Activated CD4-positive, alpha-beta memory T cell treated with anti-CD3 and anti-CD28 coated beads, Interleukin-2, amount 10 ng/mL, durations not matched to agents 7 days and 5 days (primary cell): Measurements from ENCODE around the gene SSTR5. TPM values are rescaled to one million over a fixed set of nuclear protein-coding genes. Genes with fewer than 3 reads are reported as not detected.
"Not testable (repeated sequence)": the region's sequence is repeated elsewhere in the genome, so short reads cannot be mapped to it uniquely, and the experiment has no call there.

Source experiments
- CTCF ChIA-PET: fragments of 350-600 bp; sonication (Branson Sonifier 250); formaldehyde crosslinking; loops from one replicate; lab custom pipeline; 2021; ENCODE audit warnings: antibody characterized with exemption, inconsistent platforms; lab: Charles Lee
- POLR2A ChIA-PET: fragments of 350-600 bp; sonication (Branson Sonifier 250); formaldehyde crosslinking; loops from one replicate; lab custom pipeline; 2021; ENCODE audit warnings: antibody characterized with exemption; lab: Charles Lee
- DNase-seq: peaks from one replicate; pipeline ENCODE4 v3.0.0-alpha.2; 2020
- H3K27ac Mint-ChIP-seq: one replicate; pipeline ENCODE4 v1.8.0; 2021; ENCODE audit warnings: mild to moderate bottlenecking, mixed read lengths
- H3K27me3 Mint-ChIP-seq: one replicate; pipeline ENCODE4 v1.8.0; 2021; ENCODE audit warnings: mixed read lengths
- H3K36me3 Mint-ChIP-seq: one replicate; pipeline ENCODE4 v1.8.0; 2021; ENCODE audit warnings: low read depth, mixed read lengths
- H3K4me1 Mint-ChIP-seq: one replicate; pipeline ENCODE4 v1.8.0; 2021; ENCODE audit warnings: mixed read lengths
- H3K4me3 Mint-ChIP-seq: one replicate; pipeline ENCODE4 v1.8.0; 2021; ENCODE audit warnings: mild to moderate bottlenecking, mixed read lengths
- H3K9me3 Mint-ChIP-seq: one replicate; pipeline ENCODE4 v1.8.0; 2021; ENCODE audit warnings: mixed read lengths
- total RNA-seq, 2 experiments: library from RNA; stranded (reverse); gene quantifications; one replicate each; pipeline ENCODE4 v1.2.3, GENCODE V29; 2021

The SSTR5 gene
- total RNA-seq, 2 experiments from 2014 or later: not detected

- H3K27ac Mint-ChIP-seq, POLR2A ChIA-PET, H3K4me1 Mint-ChIP-seq, H3K36me3 Mint-ChIP-seq, H3K4me3 Mint-ChIP-seq, H3K27me3 Mint-ChIP-seq, DNase-seq, CTCF ChIA-PET: not testable (repeated sequence)
- H3K9me3 Mint-ChIP-seq: peaks cover 10% of the 10 kb centered on the region
Measured at GRCh38 chr16:1086443-1086842, 13.9 kb downstream of the SSTR5 start.

DNA sequence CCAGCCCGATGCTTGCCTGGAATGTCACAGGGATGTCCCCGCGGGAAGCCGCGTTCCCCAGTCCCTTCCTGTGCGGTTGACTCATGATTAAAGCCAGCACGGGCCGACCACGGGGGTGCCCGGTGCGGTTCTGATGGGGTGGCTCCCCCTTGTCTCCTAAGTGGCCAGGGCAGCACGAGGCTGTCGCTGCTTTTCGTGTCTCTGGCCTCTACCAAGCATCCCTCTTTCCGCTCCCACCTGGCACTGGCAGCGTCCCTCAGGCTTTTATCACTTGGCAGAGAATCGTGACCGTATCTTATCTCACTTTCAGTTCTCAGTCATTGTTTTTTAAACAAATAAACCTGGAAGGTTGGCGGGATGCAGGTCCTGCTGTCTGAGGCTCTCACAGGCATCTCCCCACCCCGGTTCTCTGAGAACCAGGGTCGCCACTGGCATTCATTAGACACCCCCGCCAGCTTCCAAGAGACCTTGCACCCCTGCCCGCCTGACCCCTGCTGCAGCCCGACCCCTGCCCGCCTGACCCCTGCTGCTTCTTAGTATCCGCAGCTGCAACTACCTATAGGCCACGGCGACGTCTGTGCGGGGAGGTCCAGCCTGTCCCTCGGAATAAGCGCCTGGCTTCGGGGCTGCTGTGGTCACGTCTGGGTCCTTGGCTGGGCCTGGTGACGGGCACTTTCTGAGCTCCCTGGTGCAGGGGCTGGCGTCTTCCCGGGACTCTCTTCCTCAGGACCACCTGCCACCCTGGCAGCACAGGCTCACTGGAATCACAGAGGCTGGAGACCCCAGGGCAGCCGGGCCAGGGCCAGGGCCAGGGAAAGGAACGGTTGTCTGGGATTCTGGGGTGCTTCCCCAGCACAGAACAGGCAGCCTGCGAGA, 16.0 kb downstream of the SSTR5 start:
- H3K27ac Mint-ChIP-seq: no peak overlapping the region

DNA sequence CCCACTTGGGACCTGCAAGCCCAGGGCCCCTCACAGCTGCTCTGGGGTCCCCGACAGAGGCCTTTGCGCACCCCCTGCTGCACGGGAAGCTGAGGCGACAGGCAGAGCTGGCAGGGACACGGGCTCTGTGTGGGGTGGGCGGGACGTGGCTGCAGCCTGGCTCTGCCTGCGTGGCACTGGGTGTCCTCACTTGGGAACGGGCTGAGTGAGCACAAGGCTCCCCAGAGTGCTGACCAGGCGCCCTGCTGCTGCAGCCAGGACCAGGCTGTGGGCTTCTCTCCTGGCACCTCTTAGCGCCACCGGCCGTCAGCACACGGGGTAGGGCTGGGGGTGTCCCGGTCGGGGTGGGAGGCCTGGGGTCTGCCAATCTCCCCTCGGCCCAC, 16.9 kb downstream of the SSTR5 start:
- ChIA-PET POLR2A (no interaction called here), CTCF (no interaction called here)
- no peak overlapping the region for H3K4me3 Mint-ChIP-seq
- peaks cover 18% of the 10 kb centered on the region for H3K9me3 Mint-ChIP-seq
- H3K36me3 Mint-ChIP-seq: peaks cover 7% of the 10 kb centered on the region
- H3K27ac Mint-ChIP-seq: no peak overlapping the region
- H3K27me3 Mint-ChIP-seq: no peaks in the 10 kb centered on the region
- no peak for DNase-seq
- H3K4me1 Mint-ChIP-seq: no peaks in the 10 kb centered on the region

More for the DNA sequence above, 16.0 kb downstream of the SSTR5 start:
- DNase-seq: no peak
- H3K4me3 Mint-ChIP-seq: no peak overlapping the region
- H3K36me3 Mint-ChIP-seq: peaks cover 7% of the 10 kb centered on the region
- ChIA-PET CTCF (no interaction called here), POLR2A (no interaction called here)
- H3K27me3 Mint-ChIP-seq: no peaks in the 10 kb centered on the region
- no peaks in the 10 kb centered on the region for H3K4me1 Mint-ChIP-seq
- peaks cover 18% of the 10 kb centered on the region for H3K9me3 Mint-ChIP-seq

- H3K4me3 Mint-ChIP-seq: no peak overlapping the region
- peaks cover 16% of the 10 kb centered on the region for H3K9me3 Mint-ChIP-seq
- ChIA-PET POLR2A (no interaction called here), CTCF (no interaction called here)
- H3K27me3 Mint-ChIP-seq: no peaks in the 10 kb centered on the region
- no peak overlapping the region for H3K27ac Mint-ChIP-seq
- no peaks in the 10 kb centered on the region for H3K4me1 Mint-ChIP-seq
- H3K36me3 Mint-ChIP-seq: peaks cover 7% of the 10 kb centered on the region
- no peak for DNase-seq
Measured at GRCh38 chr16:1089822-1090619, 17.5 kb downstream of the SSTR5 start.

DNA sequence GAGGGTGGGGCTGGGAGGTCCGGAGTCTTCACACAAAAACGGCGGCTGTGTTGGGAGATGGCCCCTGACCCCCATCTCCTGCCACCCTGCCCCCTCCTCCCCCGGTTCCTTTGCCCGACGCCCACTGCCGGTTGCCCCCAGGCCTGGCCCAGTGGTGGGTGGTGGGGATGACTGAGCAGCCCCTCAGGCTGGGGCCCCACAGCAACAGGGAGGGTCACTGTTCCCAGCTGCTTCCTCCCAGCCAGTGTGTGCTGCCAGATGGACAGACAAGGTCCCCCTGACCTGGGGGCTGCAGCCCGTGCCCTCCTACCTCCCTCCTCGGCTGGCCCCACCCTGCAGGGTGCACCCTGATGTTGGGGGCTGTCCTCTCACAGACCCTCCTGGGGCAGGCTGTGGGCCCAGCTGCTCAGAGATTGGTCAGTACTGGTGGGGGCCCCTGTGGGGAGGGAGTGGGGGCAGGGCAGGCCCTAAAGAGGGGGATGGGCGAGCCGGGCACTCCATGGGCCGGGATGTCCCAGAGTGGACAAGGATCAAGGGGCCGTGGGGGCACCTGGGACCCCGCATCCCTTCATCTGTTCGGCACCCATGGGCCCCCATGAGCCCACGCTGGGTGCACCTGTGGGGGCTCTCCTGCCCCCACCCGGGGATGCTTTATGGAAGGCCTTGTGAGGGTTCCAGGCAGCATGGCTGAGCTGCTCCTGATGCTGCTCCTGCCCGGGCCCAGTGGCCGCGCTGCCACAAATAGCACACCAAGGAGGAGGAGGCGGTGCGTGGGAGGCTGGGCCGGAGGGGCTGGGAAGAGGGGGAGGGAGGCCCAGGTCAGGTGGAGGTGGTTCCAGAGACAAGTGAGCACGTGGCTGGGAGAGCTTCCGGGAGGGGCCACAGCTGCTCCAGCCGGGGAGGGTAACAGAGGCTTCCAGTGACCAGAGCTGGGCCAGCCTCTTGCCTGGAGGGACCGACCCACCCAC, 18.4 kb downstream of the SSTR5 start:
- Mint-ChIP-seq H3K4me1 (no peaks in the 10 kb centered on the region), H3K36me3 (peaks cover 7% of the 10 kb centered on the region), H3K4me3 (no peak overlapping the region), H3K27ac (no peak overlapping the region), H3K27me3 (no peaks in the 10 kb centered on the region), H3K9me3 (peaks cover 8% of the 10 kb centered on the region)
- ChIA-PET CTCF (no interaction called here), POLR2A (no interaction called here)
- DNase-seq: no peak

DNA sequence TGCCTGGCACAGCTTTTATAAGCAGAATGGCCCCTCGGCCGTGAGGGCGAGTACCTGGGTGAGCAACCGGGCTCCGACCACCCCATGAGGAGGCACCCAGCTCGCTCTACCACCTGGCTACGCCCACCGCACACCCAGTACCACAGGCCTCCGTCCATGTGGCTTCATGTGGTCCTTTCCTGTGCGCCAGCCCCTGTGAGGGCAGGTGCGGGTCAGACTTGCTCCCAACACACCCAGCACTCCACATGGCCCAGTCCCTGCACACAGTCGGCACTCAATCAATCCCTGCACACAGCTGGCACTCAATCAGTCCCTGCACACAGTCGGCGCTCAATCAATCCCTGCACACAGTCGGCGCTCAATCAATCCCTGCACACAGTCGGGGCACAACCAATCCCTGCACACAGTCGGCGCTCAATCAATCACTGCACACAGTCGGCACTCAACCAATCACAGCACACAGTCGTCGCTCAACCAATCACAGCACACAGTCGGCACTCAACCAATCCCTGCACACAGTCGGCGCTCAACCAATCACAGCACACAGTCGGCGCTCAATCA, 19.5 kb downstream of the SSTR5 start:
- Mint-ChIP-seq H3K27me3 (no peaks in the 10 kb centered on the region), H3K4me3 (no peak overlapping the region), H3K36me3 (peaks cover 7% of the 10 kb centered on the region), H3K9me3 (peaks cover 8% of the 10 kb centered on the region), H3K4me1 (no peaks in the 10 kb centered on the region), H3K27ac (no peak overlapping the region)
- no peak for DNase-seq
- POLR2A ChIA-PET: no interaction called here
- CTCF ChIA-PET: no interaction called here

GRCh38 chr16:1092685-1093283, 20.2 kb downstream of the SSTR5 start:
- H3K36me3 Mint-ChIP-seq, H3K4me1 Mint-ChIP-seq, H3K27ac Mint-ChIP-seq, CTCF ChIA-PET, DNase-seq, H3K9me3 Mint-ChIP-seq, POLR2A ChIA-PET, H3K27me3 Mint-ChIP-seq, H3K4me3 Mint-ChIP-seq: not testable (repeated sequence)

DNA sequence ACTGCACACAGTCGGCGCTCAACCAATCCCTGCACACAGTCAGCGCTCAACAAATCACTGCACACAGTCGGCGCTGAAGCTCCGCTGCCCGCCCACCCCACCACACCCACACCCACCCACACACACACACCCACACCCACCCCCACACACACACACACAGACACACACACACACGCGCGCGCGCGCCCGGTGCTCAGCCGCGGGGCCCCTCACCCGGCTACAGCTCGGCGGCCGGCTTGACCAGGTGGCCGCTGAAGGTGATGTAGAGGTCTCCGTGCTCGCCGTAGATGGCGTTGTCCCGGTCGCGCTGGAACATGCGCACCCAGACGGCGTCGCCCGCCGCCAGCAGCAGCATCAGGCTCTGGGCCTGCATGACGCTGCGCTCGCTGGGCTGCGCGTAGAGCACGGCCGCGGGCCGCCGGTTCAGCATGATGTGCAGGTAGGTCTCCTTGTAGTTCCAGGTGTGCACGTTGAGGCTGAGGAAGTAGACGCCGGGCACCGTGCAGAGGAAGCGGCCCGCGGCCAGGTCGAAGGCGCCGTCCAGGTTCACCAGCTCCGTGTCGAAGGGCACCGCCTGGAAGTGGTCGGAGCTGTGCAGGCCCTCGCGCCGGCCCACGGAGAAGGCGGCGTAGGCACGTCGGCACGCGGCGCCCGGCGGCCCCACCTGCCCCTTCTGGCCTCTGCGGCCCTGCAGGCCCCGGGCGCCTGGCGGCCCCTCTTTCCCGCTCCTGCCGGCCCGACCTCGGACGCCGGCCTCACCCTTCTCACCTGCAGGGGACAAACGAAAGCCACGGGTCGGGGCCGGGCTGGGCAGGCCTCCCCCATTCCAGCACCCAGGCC, 21.0 kb downstream of the SSTR5 start:
- Mint-ChIP-seq H3K4me3 (no peak overlapping the region), H3K27ac (no peak overlapping the region), H3K36me3 (peaks cover 7% of the 10 kb centered on the region), H3K4me1 (no peaks in the 10 kb centered on the region), H3K9me3 (peaks cover 8% of the 10 kb centered on the region), H3K27me3 (no peaks in the 10 kb centered on the region)
- CTCF ChIA-PET: no interaction called here
- DNase-seq: peak; percentile 22
- POLR2A ChIA-PET: no interaction called here

DNA sequence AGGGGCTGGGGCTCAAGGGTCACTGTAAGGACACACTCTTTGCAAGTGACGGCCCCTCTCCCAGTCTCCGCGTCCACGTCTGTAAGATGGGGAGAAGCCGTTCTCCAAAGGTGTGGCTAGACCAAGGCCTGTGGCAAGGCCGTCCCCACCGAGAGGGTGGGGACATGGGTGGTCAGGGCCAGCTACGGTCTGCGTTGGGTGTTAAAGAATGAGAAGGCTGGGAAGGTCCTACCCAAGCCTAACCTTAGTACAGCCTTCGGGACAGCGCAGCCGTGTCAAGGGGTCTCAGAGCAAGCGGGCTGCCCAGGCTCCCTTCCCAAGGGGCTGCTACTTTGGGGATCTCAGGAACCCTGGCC, 21.6 kb downstream of the SSTR5 start:
- DNase-seq: no peak
- Mint-ChIP-seq H3K27ac (no peak overlapping the region), H3K4me3 (no peak overlapping the region), H3K27me3 (no peaks in the 10 kb centered on the region), H3K4me1 (no peaks in the 10 kb centered on the region), H3K36me3 (peaks cover 7% of the 10 kb centered on the region), H3K9me3 (peaks cover 8% of the 10 kb centered on the region)
- CTCF ChIA-PET: no interaction called here
- POLR2A ChIA-PET: no interaction called here

DNA sequence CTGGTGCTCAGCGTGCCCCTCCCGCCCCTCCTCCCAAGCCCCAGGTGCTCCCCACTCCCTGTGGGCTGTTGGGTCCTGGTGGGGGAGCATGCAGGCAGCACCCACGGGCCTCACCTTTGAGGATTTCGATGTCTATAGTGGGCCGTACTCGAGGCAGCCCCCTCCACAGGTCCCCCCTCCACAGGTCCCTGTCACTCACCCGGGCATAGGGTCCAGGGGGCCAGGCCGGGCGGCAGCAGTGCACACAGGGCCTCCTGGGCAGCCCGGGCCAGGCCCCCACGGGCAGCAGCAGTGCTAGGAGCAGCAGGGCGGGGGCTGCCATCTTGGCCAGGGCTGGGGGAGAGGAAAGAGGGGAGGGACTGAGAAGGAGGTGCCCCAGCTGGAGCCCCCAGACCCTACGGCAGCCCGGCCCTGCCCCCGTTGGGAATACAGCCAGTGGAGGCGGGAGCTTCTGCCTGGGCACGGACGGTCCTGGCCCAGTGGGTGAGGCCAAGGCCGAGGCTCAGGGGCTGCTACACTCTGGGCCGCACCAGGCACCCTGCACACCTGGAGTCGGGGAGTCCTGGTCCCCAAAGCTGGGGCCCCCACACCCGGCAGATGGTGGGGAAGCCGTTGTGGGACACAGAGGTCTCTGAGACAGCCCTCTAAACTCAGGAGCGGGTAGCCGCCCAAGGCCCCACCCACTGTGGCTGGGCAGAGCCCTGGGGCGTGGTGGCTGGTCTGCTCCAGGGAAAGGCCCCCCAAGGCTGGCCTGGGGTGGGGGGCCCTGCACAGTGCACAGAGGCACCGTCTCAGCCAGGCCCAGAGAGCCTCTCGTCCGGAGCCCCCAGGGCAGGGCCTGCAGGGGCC, 22.3 kb downstream of the SSTR5 start:
- H3K4me3 Mint-ChIP-seq: no peak overlapping the region
- ChIA-PET POLR2A (no interaction called here), CTCF (no interaction called here)
- no peak overlapping the region for H3K27ac Mint-ChIP-seq
- no peaks in the 10 kb centered on the region for H3K27me3 Mint-ChIP-seq
- no peak for DNase-seq
- peaks cover 8% of the 10 kb centered on the region for H3K9me3 Mint-ChIP-seq
- peaks cover 7% of the 10 kb centered on the region for H3K36me3 Mint-ChIP-seq
- H3K4me1 Mint-ChIP-seq: no peaks in the 10 kb centered on the region

DNA sequence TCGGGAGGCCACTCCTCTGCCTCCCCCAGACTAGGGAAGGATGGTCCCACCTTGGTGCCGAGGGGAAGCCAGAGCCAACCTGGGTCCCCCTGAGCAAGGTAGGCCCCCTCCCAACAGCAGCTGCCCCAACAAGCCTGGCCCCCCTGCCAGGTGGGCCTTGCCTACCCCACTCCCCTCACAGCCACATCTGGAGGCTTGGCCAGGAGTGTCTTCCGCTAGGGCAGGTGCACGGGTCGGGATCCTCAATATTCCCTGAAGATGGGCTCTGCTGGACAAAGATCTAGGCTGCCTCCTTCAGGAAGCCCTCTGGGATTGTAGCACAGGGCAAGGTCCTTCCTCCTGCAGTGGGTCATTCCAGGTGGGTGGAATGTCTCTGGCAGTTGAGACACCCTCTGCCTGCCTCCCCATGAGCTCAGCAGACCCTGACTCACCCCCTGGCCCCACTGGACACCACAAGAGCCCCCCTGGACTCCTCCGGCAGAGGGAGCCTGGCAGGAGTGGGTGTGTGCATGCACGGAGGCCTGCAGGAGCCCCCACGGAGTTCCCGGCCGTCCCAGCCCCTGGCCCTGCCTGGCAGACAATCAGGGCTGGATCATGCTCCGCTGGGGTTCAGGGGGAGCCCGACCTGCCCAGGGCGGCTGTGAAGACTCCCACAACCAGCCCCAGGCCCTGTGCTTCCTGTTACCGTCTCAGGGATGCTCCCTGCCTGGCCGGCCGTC, 23.1 kb downstream of the SSTR5 start:
- ChIA-PET POLR2A (no interaction called here), CTCF (no interaction called here)
- Mint-ChIP-seq H3K4me1 (no peaks in the 10 kb centered on the region), H3K27me3 (no peaks in the 10 kb centered on the region), H3K9me3 (peaks cover 8% of the 10 kb centered on the region), H3K27ac (no peak overlapping the region), H3K36me3 (peaks cover 7% of the 10 kb centered on the region), H3K4me3 (no peak overlapping the region)
- no peak for DNase-seq
